ENCODE data around the gene MEF2C.
"Not testable (repeated sequence)": the region's sequence is repeated elsewhere in the genome, so short reads cannot be mapped to it uniquely, and the experiment has no call there.

The MEF2C gene

DNA sequence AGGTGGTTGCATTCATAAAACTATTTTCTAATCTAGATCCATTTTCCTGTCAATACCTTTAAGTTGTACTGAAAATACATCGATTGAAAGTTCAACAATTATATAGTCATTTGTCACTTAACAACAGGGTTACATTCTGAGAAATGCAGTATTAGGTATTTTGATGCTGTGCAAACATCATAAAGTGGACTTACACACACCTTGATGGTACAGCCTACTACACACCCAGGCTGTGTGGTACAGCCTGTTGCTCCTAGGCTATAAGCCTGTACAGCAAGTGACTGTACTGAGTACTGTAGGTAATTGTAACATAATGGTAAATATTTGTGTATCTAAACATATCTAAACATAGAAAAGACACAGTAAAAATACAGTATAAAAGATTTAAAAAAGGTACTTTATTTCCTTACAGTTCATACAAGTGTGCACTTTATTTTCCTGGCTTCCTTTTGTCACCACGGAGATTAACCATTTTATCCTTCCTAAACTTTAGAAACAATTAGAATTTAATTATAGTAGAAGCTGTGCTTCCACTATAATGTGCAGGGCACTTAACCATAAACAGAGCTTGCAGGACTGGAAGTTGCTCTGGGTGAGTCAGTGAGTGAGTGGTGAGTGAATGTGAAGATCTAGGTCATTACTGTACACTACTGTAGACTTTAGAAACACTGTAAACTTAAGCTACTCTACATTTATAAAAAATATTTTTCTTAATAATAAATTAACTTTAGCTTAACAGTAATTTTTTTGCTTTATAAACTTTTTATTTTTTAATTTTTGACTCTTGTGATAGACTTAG, 42.9 kb upstream of the MEF2C start:
- H3K9me3 Mint-ChIP-seq = no peaks in the 10 kb centered on the region
- TF ChIP-seq, protein P1, sequence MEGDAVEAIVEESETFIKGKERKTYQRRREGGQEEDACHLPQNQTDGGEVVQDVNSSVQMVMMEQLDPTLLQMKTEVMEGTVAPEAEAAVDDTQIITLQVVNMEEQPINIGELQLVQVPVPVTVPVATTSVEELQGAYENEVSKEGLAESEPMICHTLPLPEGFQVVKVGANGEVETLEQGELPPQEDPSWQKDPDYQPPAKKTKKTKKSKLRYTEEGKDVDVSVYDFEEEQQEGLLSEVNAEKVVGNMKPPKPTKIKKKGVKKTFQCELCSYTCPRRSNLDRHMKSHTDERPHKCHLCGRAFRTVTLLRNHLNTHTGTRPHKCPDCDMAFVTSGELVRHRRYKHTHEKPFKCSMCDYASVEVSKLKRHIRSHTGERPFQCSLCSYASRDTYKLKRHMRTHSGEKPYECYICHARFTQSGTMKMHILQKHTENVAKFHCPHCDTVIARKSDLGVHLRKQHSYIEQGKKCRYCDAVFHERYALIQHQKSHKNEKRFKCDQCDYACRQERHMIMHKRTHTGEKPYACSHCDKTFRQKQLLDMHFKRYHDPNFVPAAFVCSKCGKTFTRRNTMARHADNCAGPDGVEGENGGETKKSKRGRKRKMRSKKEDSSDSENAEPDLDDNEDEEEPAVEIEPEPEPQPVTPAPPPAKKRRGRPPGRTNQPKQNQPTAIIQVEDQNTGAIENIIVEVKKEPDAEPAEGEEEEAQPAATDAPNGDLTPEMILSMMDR (IDR thresholded peaks at IDR 0.05; ENCODE audit: unreplicated experiment in 3 of 3) = no peak
- H3K4me3 Mint-ChIP-seq = no peak overlapping the region
- no peaks in the 10 kb centered on the region for H3K27me3 Mint-ChIP-seq (ENCODE audit: low read depth)
- no peak overlapping the region for H3K27ac Mint-ChIP-seq
- peaks cover 25% of the 10 kb centered on the region for H3K4me1 Mint-ChIP-seq
- H3K36me3 Mint-ChIP-seq (ENCODE audit: low read depth) = no peaks in the 10 kb centered on the region

DNA sequence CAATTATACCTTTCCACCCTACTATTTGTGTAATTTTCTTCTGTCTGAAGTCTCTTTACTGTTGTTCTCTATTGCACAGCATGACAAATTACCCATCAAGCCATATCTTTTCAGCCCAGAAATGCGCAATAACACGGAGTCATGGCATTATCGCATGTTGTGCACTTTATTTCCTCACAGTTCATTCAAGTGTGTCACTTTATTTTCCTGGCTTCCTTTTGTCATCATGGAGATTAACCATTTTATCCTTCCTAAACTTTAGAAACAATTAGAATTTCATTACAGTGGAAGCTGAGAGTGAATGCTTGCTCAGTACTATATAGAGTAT, 41.3 kb upstream of the MEF2C start:
- no peak overlapping the region for H3K4me3 Mint-ChIP-seq
- peaks cover 14% of the 10 kb centered on the region for H3K4me1 Mint-ChIP-seq
- peaks cover 3% of the 10 kb centered on the region for H3K9me3 Mint-ChIP-seq
- TF ChIP-seq, protein P1 (IDR thresholded peaks at IDR 0.05; ENCODE audit: unreplicated experiment in 3 of 3) = no peak
- H3K27me3 Mint-ChIP-seq (ENCODE audit: low read depth) = no peaks in the 10 kb centered on the region
- no peak overlapping the region for H3K27ac Mint-ChIP-seq
- H3K36me3 Mint-ChIP-seq (ENCODE audit: low read depth) = no peaks in the 10 kb centered on the region

DNA sequence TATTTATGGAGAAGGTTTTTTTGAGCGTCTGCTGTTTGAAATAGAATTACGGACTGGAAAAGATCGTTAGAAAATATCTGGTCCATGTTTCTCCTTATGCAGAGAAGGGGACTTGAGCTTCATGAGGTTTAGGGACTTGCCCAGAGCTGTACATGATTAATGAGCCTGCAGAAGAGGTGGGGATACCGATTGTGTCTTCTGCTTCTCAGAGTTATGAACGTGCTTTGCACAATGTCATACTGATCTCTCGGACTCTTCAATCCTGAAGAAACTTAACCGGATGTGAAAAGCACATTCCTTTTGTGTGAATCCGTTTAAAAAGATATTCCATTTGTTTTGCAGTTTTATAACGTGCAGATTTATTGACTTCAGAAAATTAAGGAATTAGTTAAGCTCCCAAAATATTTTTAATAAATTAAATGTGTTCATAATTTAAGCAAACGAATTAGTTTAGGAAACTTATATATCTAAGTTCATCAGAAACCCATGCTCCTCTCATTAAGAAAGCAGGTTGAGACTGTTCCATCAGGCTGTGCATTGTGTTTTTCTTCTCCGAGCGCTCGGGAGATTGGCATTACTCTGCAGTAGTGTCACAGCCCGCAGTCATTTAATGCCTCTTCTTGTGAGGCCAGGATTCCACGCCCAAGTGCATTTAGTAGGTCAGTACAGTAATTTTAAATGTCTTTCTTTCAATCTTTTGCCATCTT, 40.8 kb upstream of the MEF2C start:
- Mint-ChIP-seq H3K27me3 (ENCODE audit: low read depth) (no peaks in the 10 kb centered on the region), H3K9me3 (peaks cover 3% of the 10 kb centered on the region), H3K4me3 (no peak overlapping the region), H3K4me1 (peaks cover 10% of the 10 kb centered on the region), H3K36me3 (ENCODE audit: low read depth) (no peaks in the 10 kb centered on the region), H3K27ac (no peak overlapping the region)
- TF ChIP-seq, protein P1 (IDR thresholded peaks at IDR 0.05; ENCODE audit: unreplicated experiment in 3 of 3) = no peak

DNA sequence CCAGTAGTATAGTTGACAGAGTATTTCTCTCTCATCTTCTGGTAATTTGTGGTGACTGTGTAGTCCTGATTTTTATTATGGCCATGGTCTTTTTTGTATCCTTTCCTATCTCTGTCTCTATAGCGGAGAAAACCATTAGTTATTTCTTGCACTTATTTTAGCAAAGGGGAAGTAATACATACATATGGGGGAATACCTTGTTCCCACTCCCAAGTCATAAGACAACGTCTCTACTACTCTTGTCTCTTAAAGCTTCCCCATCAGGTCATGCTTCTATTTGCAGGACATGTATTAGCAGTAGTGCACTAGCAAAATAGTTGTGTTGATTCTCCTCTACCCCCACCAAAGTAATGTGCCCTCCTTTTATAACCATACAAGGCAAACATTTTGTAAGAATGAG, 29.8 kb upstream of the MEF2C start:
- H3K4me1 Mint-ChIP-seq; H3K27me3 Mint-ChIP-seq (ENCODE audit: low read depth); H3K9me3 Mint-ChIP-seq; H3K4me3 Mint-ChIP-seq; H3K27ac Mint-ChIP-seq; H3K36me3 Mint-ChIP-seq (ENCODE audit: low read depth): not testable (repeated sequence)

DNA sequence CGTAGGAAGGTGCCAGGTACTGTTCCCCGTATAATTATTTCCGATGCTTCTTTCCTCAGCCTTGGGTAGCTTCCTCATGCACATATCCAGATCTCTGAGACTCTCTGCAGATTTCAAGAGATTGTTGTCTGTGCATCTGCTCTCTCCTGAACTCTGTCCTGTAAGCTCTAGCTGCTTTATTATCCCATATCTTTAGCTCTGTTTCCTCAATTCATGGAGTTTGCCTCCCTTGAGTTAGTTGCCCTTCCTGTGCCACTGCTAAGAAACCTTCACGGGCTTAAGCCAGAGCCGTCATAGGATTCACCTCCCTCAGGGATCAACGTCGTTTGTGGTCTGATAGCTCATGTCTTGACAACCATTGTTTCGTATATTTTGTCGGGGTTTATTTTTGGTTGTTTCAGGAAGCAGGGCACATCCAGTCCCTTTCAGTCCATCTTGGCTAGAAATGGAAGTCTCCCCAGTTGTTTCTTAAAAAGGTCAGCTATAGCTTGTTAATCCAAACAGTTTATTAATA, 28.1 kb upstream of the MEF2C start:
- H3K36me3 Mint-ChIP-seq (ENCODE audit: low read depth); H3K9me3 Mint-ChIP-seq; H3K27me3 Mint-ChIP-seq (ENCODE audit: low read depth); H3K4me1 Mint-ChIP-seq; H3K27ac Mint-ChIP-seq; H3K4me3 Mint-ChIP-seq: not testable (repeated sequence)

DNA sequence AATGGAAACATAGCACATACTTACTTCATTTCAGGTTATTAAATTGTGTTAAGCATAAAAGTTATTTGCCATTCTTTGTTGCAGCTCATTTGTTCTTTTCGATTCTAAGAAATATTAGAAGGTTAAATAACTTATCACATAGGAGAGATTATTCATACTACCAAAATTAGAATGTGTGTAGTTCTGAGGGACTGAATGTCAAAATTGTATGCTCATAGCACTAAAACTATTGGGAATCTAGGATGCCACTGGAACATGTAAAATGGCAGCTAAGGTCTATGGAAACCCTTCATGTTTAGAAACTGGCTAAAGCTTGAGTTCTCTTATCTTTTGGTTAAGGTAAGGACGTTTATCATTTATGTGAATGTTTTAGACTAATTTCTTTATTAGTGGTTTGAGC, 21.5 kb upstream of the MEF2C start:
- not testable (repeated sequence) for H3K27ac Mint-ChIP-seq; H3K4me3 Mint-ChIP-seq; H3K4me1 Mint-ChIP-seq; H3K36me3 Mint-ChIP-seq (ENCODE audit: low read depth); H3K27me3 Mint-ChIP-seq (ENCODE audit: low read depth); H3K9me3 Mint-ChIP-seq

DNA sequence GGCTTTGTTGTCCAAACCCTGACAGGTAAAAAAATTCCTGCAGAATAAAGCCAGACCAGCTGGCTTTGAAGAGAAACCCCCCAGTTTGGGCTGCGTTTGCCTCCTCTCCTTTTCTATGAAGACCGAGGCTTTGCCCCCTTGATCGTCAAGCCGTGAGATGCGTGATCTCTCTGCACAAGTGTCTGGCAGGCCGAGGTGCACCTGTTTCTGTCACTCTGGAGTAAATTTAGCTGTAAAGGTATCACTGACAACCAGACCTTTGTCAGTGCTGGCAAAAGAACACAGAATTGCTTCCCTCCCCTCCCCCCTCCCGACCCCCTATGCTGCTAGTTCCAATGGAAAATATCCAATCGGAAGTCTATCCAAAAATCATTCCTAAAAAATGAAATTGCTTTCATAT, 21.0 kb upstream of the MEF2C start:
- not testable (repeated sequence) for H3K27ac Mint-ChIP-seq; H3K27me3 Mint-ChIP-seq (ENCODE audit: low read depth); H3K4me1 Mint-ChIP-seq; H3K36me3 Mint-ChIP-seq (ENCODE audit: low read depth); H3K9me3 Mint-ChIP-seq; H3K4me3 Mint-ChIP-seq

DNA sequence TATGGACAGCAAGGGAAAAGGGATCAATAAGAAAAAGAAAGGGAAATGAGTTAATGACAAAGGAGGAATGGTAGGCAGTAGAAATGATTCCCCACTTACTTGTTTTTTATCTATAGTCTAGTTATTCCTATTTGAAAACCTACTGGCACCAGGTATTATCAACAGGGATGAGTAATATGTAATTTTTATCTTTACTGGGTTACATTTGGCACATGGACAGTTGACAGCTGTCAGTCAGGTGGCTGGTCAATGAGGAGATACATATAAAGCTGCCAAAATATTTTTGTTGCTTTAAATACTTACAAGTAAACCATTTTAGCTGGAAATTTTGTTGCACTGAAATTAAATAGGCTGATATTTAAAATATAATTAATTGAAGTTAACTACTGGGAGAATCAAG, 18.1 kb upstream of the MEF2C start:
- H3K36me3 Mint-ChIP-seq (ENCODE audit: low read depth); H3K4me1 Mint-ChIP-seq; H3K27me3 Mint-ChIP-seq (ENCODE audit: low read depth); H3K9me3 Mint-ChIP-seq; H3K27ac Mint-ChIP-seq: not testable (repeated sequence)
- H3K4me3 Mint-ChIP-seq = peak overlapping the region; percentile 44 to 92 (median 82)

Measured in nephron (organoid).